HEK293T (cell line): Measurements from ENCODE around the gene WNT2B.

Experiments used
- CTCF ChIA-PET: fragments of 350-600 bp; formaldehyde crosslinking; extraction: SDS; loops from one replicate; lab custom pipeline; 2021; ENCODE audit warnings: antibody characterized with exemption, inconsistent platforms; lab: Yijun Ruan, JAX
- POLR2A ChIA-PET: fragments of 350-600 bp; formaldehyde crosslinking; extraction: SDS; loops from one replicate; lab custom pipeline; 2020; ENCODE audit warnings: antibody characterized with exemption, inconsistent platforms; lab: Yijun Ruan, JAX
- DNase-seq: peaks from one replicate; pipeline ENCODE4 v3.0.0; 2012; ENCODE audit warnings: mixed read lengths; ENCODE audit errors: extremely low spot score
- ARNT ChIP-seq: fragments of 450-650 bp; IDR thresholded peaks from 2 replicates; pipeline ENCODE4 v1.6.1; 2017; ENCODE audit warnings: mild to moderate bottlenecking
- BHLHE40 ChIP-seq: fragments of 450-650 bp; IDR thresholded peaks from 2 replicates; pipeline ENCODE4 v1.6.1; 2016; ENCODE audit warnings: mild to moderate bottlenecking, moderate library complexity, borderline replicate concordance
- CTBP1 ChIP-seq: fragments of 450-650 bp; IDR thresholded peaks from 2 replicates; pipeline ENCODE4 v1.6.1; 2016; ENCODE audit warnings: borderline replicate concordance
- ELF4 ChIP-seq: fragments of 450-650 bp; IDR thresholded peaks from 2 replicates; pipeline ENCODE4 v1.6.1; 2017; ENCODE audit warnings: antibody characterized with exemption
- FOXA1 ChIP-seq: fragments of 450-650 bp; IDR thresholded peaks from 2 replicates; pipeline ENCODE4 v1.6.1; 2016; ENCODE audit warnings: mild to moderate bottlenecking
- FOXK2 ChIP-seq: fragments of 450-650 bp; IDR thresholded peaks from 2 replicates; pipeline ENCODE4 v1.6.1; 2016; ENCODE audit warnings: mild to moderate bottlenecking
- FOXM1 ChIP-seq: fragments of 450-650 bp; IDR thresholded peaks from 2 replicates; pipeline ENCODE4 v1.6.1; 2017; ENCODE audit warnings: mild to moderate bottlenecking, borderline replicate concordance
- HDGF ChIP-seq: fragments of 450-650 bp; IDR thresholded peaks from 2 replicates; pipeline ENCODE4 v1.6.1; 2017; ENCODE audit warnings: antibody characterized with exemption, borderline replicate concordance
- L3MBTL2 ChIP-seq: fragments of 450-650 bp; conservative IDR thresholded peaks from 2 replicates; pipeline ENCODE4 v1.6.1; 2016; ENCODE audit warnings: mild to moderate bottlenecking
- LEF1 ChIP-seq: fragments of 450-650 bp; IDR thresholded peaks from 2 replicates; pipeline ENCODE4 v1.6.1; 2017; ENCODE audit warnings: mild to moderate bottlenecking, borderline replicate concordance
- NFRKB ChIP-seq: fragments of 450-650 bp; IDR thresholded peaks from 2 replicates; pipeline ENCODE4 v1.6.1; 2016; ENCODE audit warnings: mild to moderate bottlenecking, moderate library complexity
- SP1 ChIP-seq: fragments of 450-650 bp; IDR thresholded peaks from 2 replicates; pipeline ENCODE4 v1.6.1; 2017
- SUZ12 ChIP-seq: fragments of 450-650 bp; IDR thresholded peaks from 2 replicates; pipeline ENCODE4 v1.6.1; 2016; ENCODE audit warnings: mild to moderate bottlenecking
- TARDBP ChIP-seq: fragments of 450-650 bp; IDR thresholded peaks from 2 replicates; pipeline ENCODE4 v1.6.1; 2016
- ZNF384 ChIP-seq: fragments of 450-650 bp; IDR thresholded peaks from 2 replicates; pipeline ENCODE4 v1.6.1; 2016
- TF ChIP-seq, protein P1 (sequence below): fragments of 450-650 bp; IDR thresholded peaks from 2 replicates; pipeline ENCODE4 v1.6.1; 2016

WNT2B gene

DNA sequence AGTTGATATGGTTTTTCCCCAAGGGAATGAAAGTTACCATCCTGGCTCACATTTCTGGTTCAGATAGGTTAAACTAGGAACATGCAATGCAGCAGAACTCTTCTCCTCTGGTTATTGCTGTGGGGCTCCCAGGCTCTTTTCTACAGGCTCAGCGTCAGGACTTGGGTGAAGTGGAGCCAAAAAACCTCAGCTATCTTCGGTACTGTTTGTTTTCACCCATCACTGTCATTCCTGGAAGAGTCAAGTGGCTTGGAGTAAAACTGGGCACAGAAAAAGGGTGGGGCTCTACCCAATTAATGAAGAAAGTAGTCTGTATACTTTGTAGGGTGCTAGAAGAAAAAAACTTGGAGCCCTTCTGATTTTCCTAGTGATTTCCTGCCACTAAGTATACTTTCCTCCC is 9.4 kb downstream of the WNT2B start:
- ChIA-PET POLR2A (no interaction called here), CTCF (no interaction called here)
- no peak for DNase-seq
- TF ChIP-seq SP1 (no peak), NFRKB (no peak), HDGF (no peak), ELF4 (no peak), CTBP1 (no peak), L3MBTL2 (no peak), FOXA1 (no peak), TARDBP (no peak), ZNF384 (no peak), FOXK2 (no peak), FOXM1 (no peak), LEF1 (no peak), SUZ12 (no peak), BHLHE40 (no peak), ARNT (no peak)
- TF ChIP-seq, protein P1, sequence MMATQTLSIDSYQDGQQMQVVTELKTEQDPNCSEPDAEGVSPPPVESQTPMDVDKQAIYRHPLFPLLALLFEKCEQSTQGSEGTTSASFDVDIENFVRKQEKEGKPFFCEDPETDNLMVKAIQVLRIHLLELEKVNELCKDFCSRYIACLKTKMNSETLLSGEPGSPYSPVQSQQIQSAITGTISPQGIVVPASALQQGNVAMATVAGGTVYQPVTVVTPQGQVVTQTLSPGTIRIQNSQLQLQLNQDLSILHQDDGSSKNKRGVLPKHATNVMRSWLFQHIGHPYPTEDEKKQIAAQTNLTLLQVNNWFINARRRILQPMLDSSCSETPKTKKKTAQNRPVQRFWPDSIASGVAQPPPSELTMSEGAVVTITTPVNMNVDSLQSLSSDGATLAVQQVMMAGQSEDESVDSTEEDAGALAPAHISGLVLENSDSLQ, result no peak

DNA sequence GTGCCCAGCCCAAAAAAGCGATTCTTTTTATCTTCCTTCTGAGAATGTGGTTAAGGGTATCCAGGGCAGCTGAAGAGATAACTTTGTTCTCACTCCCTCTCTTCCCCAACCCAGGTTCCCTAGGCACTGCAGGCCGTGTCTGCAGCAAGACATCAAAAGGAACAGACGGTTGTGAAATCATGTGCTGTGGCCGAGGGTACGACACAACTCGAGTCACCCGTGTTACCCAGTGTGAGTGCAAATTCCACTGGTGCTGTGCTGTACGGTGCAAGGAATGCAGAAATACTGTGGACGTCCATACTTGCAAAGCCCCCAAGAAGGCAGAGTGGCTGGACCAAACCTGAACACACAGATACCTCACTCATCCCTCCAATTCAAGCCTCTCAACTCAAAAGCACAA is 11.4 kb downstream of the WNT2B start:
- no peak for TF ChIP-seq LEF1
- no peak for TF ChIP-seq TARDBP
- TF ChIP-seq ZNF384, result no peak
- no peak for TF ChIP-seq HDGF
- TF ChIP-seq SP1, result no peak
- TF ChIP-seq FOXK2, result no peak
- no peak for TF ChIP-seq L3MBTL2
- TF ChIP-seq, protein P1, result no peak
- TF ChIP-seq NFRKB, result no peak
- TF ChIP-seq CTBP1, result no peak
- no peak for TF ChIP-seq BHLHE40
- no peak for TF ChIP-seq ARNT
- TF ChIP-seq SUZ12, result no peak
- TF ChIP-seq FOXM1, result no peak
- TF ChIP-seq ELF4, result no peak
- TF ChIP-seq FOXA1, result no peak
- POLR2A ChIA-PET, result no interaction called here
- DNase-seq, result no peak
- CTCF ChIA-PET, result no interaction called here

DNA sequence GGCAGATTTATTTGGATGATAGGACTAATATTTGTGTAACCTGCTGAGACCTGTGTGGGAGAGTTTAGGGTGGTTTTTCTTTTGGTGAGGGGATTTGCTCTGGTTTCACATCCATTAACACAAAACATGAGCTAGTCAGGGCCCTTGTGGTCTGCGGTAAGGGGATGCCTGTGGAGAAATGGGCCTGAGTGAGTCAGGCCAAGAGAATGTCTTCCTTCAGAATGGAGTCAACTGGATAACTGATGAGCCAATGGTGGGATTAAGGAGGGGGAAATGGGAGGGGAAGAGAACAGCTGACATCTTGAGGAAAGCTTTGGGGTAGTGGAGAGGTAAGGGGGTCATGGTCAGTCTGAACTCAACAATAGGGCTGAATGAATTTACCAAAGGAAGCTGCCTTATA is 13.9 kb downstream of the WNT2B start:
- TF ChIP-seq BHLHE40 (no peak), ELF4 (no peak), HDGF (no peak), NFRKB (no peak), LEF1 (no peak), FOXM1 (no peak), ZNF384 (no peak), L3MBTL2 (no peak), TARDBP (no peak), FOXA1 (no peak), CTBP1 (no peak)
- TF ChIP-seq, protein P1, result no peak
- CTCF ChIA-PET, result interaction anchor here (0.6 kb wide), 1 partner anchor 8 kb away, joined by 3 read pairs; no protein-coding TSS in a partner anchor
- POLR2A ChIA-PET, result interaction anchor here (0.6 kb wide), 1 partner anchor 13 kb away, joined by 3 read pairs; no protein-coding TSS in a partner anchor
- no peak for DNase-seq

DNA sequence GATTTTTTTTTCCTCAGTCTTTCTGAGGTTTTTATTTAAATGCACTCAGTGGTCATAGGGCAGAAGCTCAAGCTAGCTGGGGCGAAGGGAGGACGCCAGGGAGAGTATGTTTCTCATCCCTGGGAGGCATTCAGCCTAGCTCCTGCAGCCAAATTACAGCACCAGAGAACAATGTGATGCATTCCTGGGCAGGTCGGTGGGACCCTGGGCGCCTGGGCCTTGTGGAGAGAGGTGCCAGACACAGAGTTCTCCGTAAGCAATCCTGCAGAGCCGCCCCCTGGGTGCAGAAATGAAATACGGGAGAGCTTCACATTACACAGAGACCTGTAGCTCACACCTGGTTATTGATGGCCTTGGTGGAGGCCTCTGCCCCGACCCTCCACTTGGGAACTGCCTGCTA is 15.5 kb downstream of the WNT2B start:
- ChIA-PET POLR2A (no interaction called here), CTCF (no interaction called here)
- DNase-seq, result no peak
- no peak for TF ChIP-seq L3MBTL2
- TF ChIP-seq, protein P1, result no peak
- TF ChIP-seq FOXK2, result no peak
- TF ChIP-seq SUZ12, result no peak
- TF ChIP-seq FOXM1, result no peak
- no peak for TF ChIP-seq ZNF384
- no peak for TF ChIP-seq ARNT
- no peak for TF ChIP-seq TARDBP
- no peak for TF ChIP-seq BHLHE40
- TF ChIP-seq ELF4, result no peak
- TF ChIP-seq SP1, result no peak
- TF ChIP-seq LEF1, result no peak
- TF ChIP-seq FOXA1, result no peak
- TF ChIP-seq CTBP1, result no peak
- no peak for TF ChIP-seq HDGF

DNA sequence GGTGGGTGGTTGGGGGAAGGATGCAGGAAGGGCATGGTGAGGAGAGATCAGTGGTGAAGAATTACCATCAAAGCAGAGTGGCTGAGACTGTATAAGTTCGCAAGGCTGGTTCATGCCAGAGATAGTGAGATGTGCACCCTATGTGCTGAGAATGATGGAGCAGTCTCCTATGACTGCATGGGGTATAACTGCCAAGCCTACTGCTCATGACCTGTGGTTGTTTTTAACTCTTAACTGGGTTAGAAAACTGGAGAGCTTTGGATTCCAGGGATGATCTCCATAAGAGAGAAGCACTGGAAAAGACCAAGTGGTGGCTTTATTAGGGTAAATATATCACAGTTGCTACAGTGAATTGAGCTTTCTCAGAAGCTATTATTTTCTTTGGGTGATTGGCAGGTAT is 16.2 kb downstream of the WNT2B start:
- ChIA-PET CTCF (no interaction called here), POLR2A (no interaction called here)
- no peak for DNase-seq
- no peak for TF ChIP-seq SUZ12
